GM12892 (cell line): Measurements from ENCODE around the gene SLIT3.

Experiments used
- POLR2A ChIP-seq: IDR thresholded peaks from 2 replicates; pipeline ENCODE4 v1.6.1; 2011; ENCODE audit warnings: low read depth, low read length, control low read depth
- POLR2AphosphoS5 ChIP-seq: IDR thresholded peaks from 2 replicates; pipeline ENCODE4 v1.6.1; 2011; ENCODE audit warnings: low read depth, low read length, control low read depth
- TAF1 ChIP-seq: IDR thresholded peaks from 2 replicates; pipeline ENCODE4 v1.6.1; 2011; ENCODE audit warnings: low read depth, mild to moderate bottlenecking, control low read depth, low read length, borderline replicate concordance

DNA sequence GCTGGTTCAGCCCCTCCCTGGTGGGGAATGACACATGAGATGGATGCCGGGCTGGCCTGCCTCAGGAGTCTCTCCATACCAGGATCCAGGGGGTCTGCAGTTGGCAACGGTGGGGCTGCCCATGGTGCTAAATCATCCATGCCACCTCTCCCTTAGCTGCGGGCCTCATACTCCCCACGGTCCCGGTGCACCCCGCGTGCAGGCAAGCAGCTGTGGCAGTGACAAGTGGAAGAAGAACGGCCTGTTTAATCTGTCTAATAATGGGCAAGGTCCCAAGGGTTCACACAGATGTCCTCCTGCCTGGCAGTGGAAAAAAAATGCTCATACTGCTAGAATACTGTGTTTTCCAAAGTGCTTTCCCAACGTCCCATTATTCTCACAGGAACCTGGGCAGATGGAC is 524.9 kb downstream of the SLIT3 start:
- TF ChIP-seq POLR2A, result no peak
- TF ChIP-seq TAF1, result no peak
- TF ChIP-seq POLR2AphosphoS5, result no peak
